Measurements from ENCODE around the gene FAXDC2. TPM values are rescaled to one million over a fixed set of nuclear protein-coding genes. Genes with fewer than 3 reads are reported as not detected.

The FAXDC2 gene
- total and polyA plus RNA-seq, 2 of the 13 experiments (the other 11 are each of a cell fraction or from before 2014, with no cell fraction given): 4.7 to 58.8 TPM

GRCh38 chr5:154834053-154834452, 16.4 kb downstream of the FAXDC2 start (continued):
- TF ChIP-seq ZFP37 (CRISPR knock-in tag; IDR thresholded peaks at IDR 0.05; ENCODE audit: borderline replicate concordance) (no peak), ZC3H13 (CRISPR knock-in tag; IDR thresholded peaks at IDR 0.05) (no peak), ZNF558 (CRISPR knock-in tag; IDR thresholded peaks at IDR 0.05; ENCODE audit: borderline replicate concordance) (no peak), MAFG (CRISPR knock-in tag; IDR thresholded peaks at IDR 0.05) (no peak), ZNF792 (CRISPR knock-in tag; IDR thresholded peaks at IDR 0.05) (no peak), EP300 (IDR thresholded peaks at IDR 0.05; ENCODE audit: low read depth in 2 of 2, low read length in 2 of 2) (peak in 1 of 2 experiments; percentile 87; a peak in 2 of 4 replicates), EP300 (CRISPR knock-in tag; IDR thresholded peaks at IDR 0.05; ENCODE audit: borderline replicate concordance) (peak; percentile 32; the same call in 1 of the 2 replicates), NR2C2 (CRISPR knock-in tag; IDR thresholded peaks at IDR 0.05; ENCODE audit: borderline replicate concordance) (no peak), U2AF1 (optimal IDR thresholded peaks at IDR 0.05; ENCODE audit: low read depth, low read length) (no peak), POLR2A (IDR thresholded peaks at IDR 0.05; ENCODE audit: insufficient read depth in 1 of 2, low read depth in 2 of 2, low read length in 2 of 2) (no peak), ZNF496 (CRISPR knock-in tag; IDR thresholded peaks at IDR 0.05; ENCODE audit: insufficient replicate concordance) (no peak), GATA4 (IDR thresholded peaks at IDR 0.05; ENCODE audit: borderline replicate concordance, low read depth) (peak; percentile 49; the same call in 1 of the 2 replicates), ZNF367 (CRISPR knock-in tag; IDR thresholded peaks at IDR 0.05; ENCODE audit: borderline replicate concordance) (no peak), HCFC1 (IDR thresholded peaks at IDR 0.05; ENCODE audit: low read depth, low read length) (no peak), FIP1L1 (IDR thresholded peaks at IDR 0.05; ENCODE audit: borderline replicate concordance, insufficient read depth, low read depth, low read length) (no peak), RAD51 (IDR thresholded peaks at IDR 0.05; ENCODE audit: borderline replicate concordance) (no peak), AGO1 (IDR thresholded peaks at IDR 0.05; ENCODE audit: low read depth, low read length, poor library complexity, severe bottlenecking) (no peak), ELF1 (CRISPR knock-in tag; IDR thresholded peaks at IDR 0.05) (no peak), SYNCRIP (IDR thresholded peaks at IDR 0.05; ENCODE audit: insufficient read depth, low read depth, low read length) (no peak), NR2F1 (CRISPR knock-in tag; IDR thresholded peaks at IDR 0.05) (no peak), THAP9 (CRISPR knock-in tag; IDR thresholded peaks at IDR 0.05; ENCODE audit: borderline replicate concordance) (no peak), TARDBP (CRISPR knock-in tag; IDR thresholded peaks at IDR 0.05) (peak; percentile 41; the same call in 1 of the 2 replicates), CERS6 (CRISPR knock-in tag; IDR thresholded peaks at IDR 0.05) (no peak), ZNF205 (CRISPR knock-in tag; IDR thresholded peaks at IDR 0.05) (no peak; the same call in 1 of the 2 replicates), ZFYVE20 (CRISPR knock-in tag; IDR thresholded peaks at IDR 0.05; ENCODE audit: borderline replicate concordance, low read depth) (no peak), TBX2 (CRISPR knock-in tag; IDR thresholded peaks at IDR 0.05; ENCODE audit: borderline replicate concordance) (peak; percentile 22; the same call in 1 of the 2 replicates), CEBPB (IDR thresholded peaks at IDR 0.05; ENCODE audit: borderline replicate concordance, low read depth, low read length) (no peak)
- TF ChIP-seq, protein P1, sequence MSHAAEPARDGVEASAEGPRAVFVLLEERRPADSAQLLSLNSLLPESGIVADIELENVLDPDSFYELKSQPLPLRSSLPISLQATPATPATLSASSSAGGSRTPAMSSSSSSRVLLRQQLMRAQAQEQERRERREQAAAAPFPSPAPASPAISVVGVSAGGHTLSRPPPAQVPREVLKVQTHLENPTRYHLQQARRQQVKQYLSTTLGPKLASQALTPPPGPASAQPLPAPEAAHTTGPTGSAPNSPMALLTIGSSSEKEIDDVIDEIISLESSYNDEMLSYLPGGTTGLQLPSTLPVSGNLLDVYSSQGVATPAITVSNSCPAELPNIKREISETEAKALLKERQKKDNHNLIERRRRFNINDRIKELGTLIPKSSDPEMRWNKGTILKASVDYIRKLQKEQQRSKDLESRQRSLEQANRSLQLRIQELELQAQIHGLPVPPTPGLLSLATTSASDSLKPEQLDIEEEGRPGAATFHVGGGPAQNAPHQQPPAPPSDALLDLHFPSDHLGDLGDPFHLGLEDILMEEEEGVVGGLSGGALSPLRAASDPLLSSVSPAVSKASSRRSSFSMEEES (CRISPR knock-in tag; IDR thresholded peaks at IDR 0.05): no peak

All from HepG2 (cell line).